ENCODE results near the gene POU1F1.

DNA sequence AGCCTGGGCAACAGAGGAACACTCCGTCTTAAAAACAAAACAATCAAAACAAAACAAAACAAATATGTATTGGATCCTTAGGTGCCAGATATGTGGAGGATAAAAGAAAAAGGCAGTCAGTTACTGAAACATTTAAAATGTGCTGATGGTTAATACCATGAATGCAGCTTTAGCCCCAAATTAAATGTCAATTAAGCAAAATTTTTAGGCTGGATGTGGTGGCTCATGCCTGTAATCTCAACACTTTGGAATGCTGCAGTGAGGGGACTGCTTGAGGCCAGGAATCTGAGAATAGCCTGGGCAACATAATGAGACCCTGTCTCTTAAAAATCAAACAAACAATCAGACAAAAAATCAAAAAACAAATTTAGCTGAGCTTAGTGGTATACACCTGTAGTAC, 57.8 kb downstream of the POU1F1 start:
- no peak for TF ChIP-seq PBX3 (IDR thresholded peaks at IDR 0.05)
- TF ChIP-seq POLR2AphosphoS5 (IDR thresholded peaks at IDR 0.05; ENCODE audit: low read depth, low read length): no peak
- TF ChIP-seq SMC3 (IDR thresholded peaks at IDR 0.05; ENCODE audit: low read depth, low read length): no peak
- no peak for TF ChIP-seq RFX5 (IDR thresholded peaks at IDR 0.05; ENCODE audit: low read length)
- TF ChIP-seq CTCF (IDR thresholded peaks at IDR 0.05): no peak
- TF ChIP-seq, protein P1, sequence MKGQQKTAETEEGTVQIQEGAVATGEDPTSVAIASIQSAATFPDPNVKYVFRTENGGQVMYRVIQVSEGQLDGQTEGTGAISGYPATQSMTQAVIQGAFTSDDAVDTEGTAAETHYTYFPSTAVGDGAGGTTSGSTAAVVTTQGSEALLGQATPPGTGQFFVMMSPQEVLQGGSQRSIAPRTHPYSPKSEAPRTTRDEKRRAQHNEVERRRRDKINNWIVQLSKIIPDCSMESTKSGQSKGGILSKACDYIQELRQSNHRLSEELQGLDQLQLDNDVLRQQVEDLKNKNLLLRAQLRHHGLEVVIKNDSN (IDR thresholded peaks at IDR 0.05; ENCODE audit: borderline replicate concordance, low read depth): no peak
- no peak for TF ChIP-seq TAF1 (IDR thresholded peaks at IDR 0.05; ENCODE audit: borderline replicate concordance, low read depth, low read length)
- TF ChIP-seq ZBTB33 (IDR thresholded peaks at IDR 0.05; ENCODE audit: borderline replicate concordance, low read depth): no peak
- no peak for TF ChIP-seq YY1 (IDR thresholded peaks at IDR 0.05; ENCODE audit: low read depth)
- TF ChIP-seq REST (IDR thresholded peaks at IDR 0.05; ENCODE audit: low read depth, low read length): no peak
- no peak for TF ChIP-seq GATA2 (CRISPR knock-in tag; IDR thresholded peaks at IDR 0.05)
- no peak for TF ChIP-seq EP300 (IDR thresholded peaks at IDR 0.05; ENCODE audit: borderline replicate concordance in 1 of 2, low read depth in 1 of 2, low read length in 1 of 2)
- no peak for TF ChIP-seq USF2 (IDR thresholded peaks at IDR 0.05; ENCODE audit: borderline replicate concordance, low read depth, low read length)
- TF ChIP-seq, protein P2, sequence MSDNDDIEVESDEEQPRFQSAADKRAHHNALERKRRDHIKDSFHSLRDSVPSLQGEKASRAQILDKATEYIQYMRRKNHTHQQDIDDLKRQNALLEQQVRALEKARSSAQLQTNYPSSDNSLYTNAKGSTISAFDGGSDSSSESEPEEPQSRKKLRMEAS (IDR thresholded peaks at IDR 0.05; ENCODE audit: low read depth): no peak

All from SK-N-SH (cell line).